Measurements from ENCODE around the gene SMC5. TPM values are rescaled to one million over a fixed set of nuclear protein-coding genes. Genes with fewer than 3 reads are reported as not detected.

SMC5 gene
- total and polyA plus RNA-seq, 2 of the 8 experiments (the other 6 are each of a cell fraction or from before 2014, with no cell fraction given), result 4.5 to 22.6 TPM

DNA sequence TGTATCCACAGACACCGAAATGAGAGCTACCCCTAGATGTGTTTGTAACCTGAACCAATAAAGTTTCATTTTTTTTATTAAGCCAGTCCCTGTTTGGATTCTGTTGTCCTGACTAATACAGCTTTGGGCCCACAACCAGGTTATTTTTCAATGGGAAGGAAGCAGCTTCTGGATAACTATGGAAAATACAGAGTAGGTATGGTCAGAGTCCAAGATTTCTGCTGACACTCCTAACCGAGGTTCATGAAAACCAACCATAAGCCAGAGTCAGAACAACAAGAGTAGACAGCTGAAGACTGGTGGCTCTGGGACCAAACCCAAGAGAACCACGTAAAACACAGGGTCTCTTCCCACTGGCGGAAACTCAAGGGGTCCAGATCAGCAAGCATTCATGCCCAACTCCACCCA is 144.8 kb downstream of the SMC5 start:
- no peak overlapping the region for H3K4me3 ChIP-seq (ENCODE audit: extremely low read depth in 1 of 4, insufficient read depth in 2 of 4, low read depth in 3 of 4, low read length in 4 of 4)
- H3K4me1 ChIP-seq (replicated peaks in 1 of 4; ENCODE audit: control insufficient read depth in 3 of 4, insufficient read depth in 4 of 4, low read length in 3 of 4), result peaks cover 4 to 11% (median 6%) of the 10 kb centered on the region in 4 experiments; a peak in 4 of 7 replicates
- no peaks in the 10 kb centered on the region for H3K79me2 ChIP-seq (ENCODE audit: control insufficient read depth in 1 of 2, insufficient read depth in 2 of 2, low read length in 2 of 2)
- no peak overlapping the region for H3K18ac ChIP-seq (ENCODE audit: extremely low read depth, low read length)
- H2AK5ac ChIP-seq (ENCODE audit: low read depth, low read length), result no peak overlapping the region
- H3K27me3 ChIP-seq (replicated peaks in 1 of 4; ENCODE audit: control insufficient read depth in 3 of 4, extremely low read depth in 1 of 4, insufficient read depth in 3 of 4, low read length in 3 of 4), result 0 out of 7 replicates have a peak, but pooled peaks cover 0 to 3% (median 0%) of the 10 kb centered on the region in 4 experiments
- H4K5ac ChIP-seq (ENCODE audit: insufficient read length, low read depth, low read length), result no peak overlapping the region
- no peaks in the 10 kb centered on the region for H3K9me3 ChIP-seq (ENCODE audit: insufficient read depth in 2 of 2, low read depth in 1 of 2, low read length in 1 of 2)
- TF ChIP-seq ASH2L (IDR thresholded peaks at IDR 0.05; ENCODE audit: low read length), result no peak
- TF ChIP-seq, protein P1, sequence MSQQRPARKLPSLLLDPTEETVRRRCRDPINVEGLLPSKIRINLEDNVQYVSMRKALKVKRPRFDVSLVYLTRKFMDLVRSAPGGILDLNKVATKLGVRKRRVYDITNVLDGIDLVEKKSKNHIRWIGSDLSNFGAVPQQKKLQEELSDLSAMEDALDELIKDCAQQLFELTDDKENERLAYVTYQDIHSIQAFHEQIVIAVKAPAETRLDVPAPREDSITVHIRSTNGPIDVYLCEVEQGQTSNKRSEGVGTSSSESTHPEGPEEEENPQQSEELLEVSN (IDR thresholded peaks at IDR 0.05), result no peak
- H3K4me2 ChIP-seq (ENCODE audit: insufficient read depth in 1 of 2, low read depth in 2 of 2, low read length in 2 of 2), result no peak overlapping the region
- no peak overlapping the region for H3K4ac ChIP-seq (replicated peaks; ENCODE audit: insufficient read length, low read depth, low read length)
- no peak overlapping the region for H3K56ac ChIP-seq (replicated peaks; ENCODE audit: insufficient read length, low read depth, low read length)
- peaks cover 0 to 1% of the 10 kb centered on the region in 2 experiments for H4K20me1 ChIP-seq (replicated peaks in 1 of 2; ENCODE audit: control insufficient read depth in 1 of 2, insufficient read depth in 2 of 2, low read length in 2 of 2)
- no peak overlapping the region for H4K91ac ChIP-seq (replicated peaks; ENCODE audit: insufficient read length, low read length)
- no peak overlapping the region for H2BK12ac ChIP-seq (ENCODE audit: low read depth, low read length)
- H3K9ac ChIP-seq (replicated peaks in 1 of 4; ENCODE audit: extremely low read depth in 1 of 4, low read depth in 3 of 4, low read length in 3 of 4), result no peak overlapping the region
- no peak overlapping the region for H4K8ac ChIP-seq (ENCODE audit: extremely low read depth, insufficient read depth, low read length)
- WGBS, 2 experiments (ENCODE audit: extremely low coverage in 1 of 2, insufficient coverage in 1 of 2, insufficient read length in 1 of 2, insufficient replicate concordance in 2 of 2, low coverage in 1 of 2, low lambda C conversion rate in 2 of 2, missing lambda C conversion rate in 1 of 2), result 89% methylated on average over 4 of the region's 4 CpGs; no CpG with 5 or more reads in 1 of the 2 experiments
- H2AFZ ChIP-seq (ENCODE audit: low read length), result no peak overlapping the region
- ChIA-PET POLR2A (ENCODE audit: partially characterized antibody) (no interaction called here), CTCF (ENCODE audit: partially characterized antibody) (interaction anchor here (1.0 to 4.7 kb wide), 4 partner anchors 10 to 15 kb away, joined by 3 to 18 read pairs (median 6); no protein-coding TSS in a partner anchor)
- no peak overlapping the region for H3K14ac ChIP-seq (ENCODE audit: insufficient read length)
- no peaks in the 10 kb centered on the region for H3K79me1 ChIP-seq (ENCODE audit: low read depth, low read length)
- H2BK120ac ChIP-seq (replicated peaks; ENCODE audit: low read depth, low read length), result no peak overlapping the region
- H3K36me3 ChIP-seq (ENCODE audit: control insufficient read depth in 2 of 4, insufficient read depth in 4 of 4, low read length in 3 of 4), result no peaks in the 10 kb centered on the region
- H3K23me2 ChIP-seq (ENCODE audit: low read depth, low read length), result no peaks in the 10 kb centered on the region
- DNase-seq (ENCODE audit: low read depth in 1 of 2, low spot score in 2 of 2) (no peak), FAIRE-seq (no peak)
- H3K23ac ChIP-seq (ENCODE audit: insufficient read length), result no peak overlapping the region
- no peak overlapping the region for H2BK20ac ChIP-seq (ENCODE audit: low read length)
- no peak overlapping the region for H3K27ac ChIP-seq (ENCODE audit: low read depth, low read length)
- no peak overlapping the region for H2BK15ac ChIP-seq (ENCODE audit: low read length)
- H2BK5ac ChIP-seq (ENCODE audit: low read depth, low read length), result no peak overlapping the region
